GM12878 (cell line): ENCODE results near the gene NTM. TPM values are rescaled to one million over a fixed set of nuclear protein-coding genes. Genes with fewer than 3 reads are reported as not detected.

Source experiments
- ATAC-seq: fragments of 200-7000 bp; cut with Tn5 transposase; 3 replicates; pipeline ENCODE4 v1.9.1; 2020; ENCODE audit warnings: mild to moderate bottlenecking, moderate library complexity
- BruUV-seq: library from RNA; stranded (reverse); fragments of 400-500 nt; replicated peaks from 2 replicates; lab custom pipeline; 2021; lab: Mats Ljungman, UMichigan
- CTCF ChIA-PET: fragments of 300-600 bp; sonication (Branson Sonifier 250); formaldehyde crosslinking; extraction: SDS; loops from one replicate; lab custom pipeline; 2021; ENCODE audit warnings: inconsistent platforms; lab: Yijun Ruan, JAX
- POLR2A ChIA-PET: fragments of 350-600 bp; formaldehyde crosslinking; extraction: SDS; loops from one replicate; lab custom pipeline; 2021; ENCODE audit warnings: inconsistent platforms; lab: Charles Lee
- RAD21 ChIA-PET: fragments of 300-600 bp; sonication (Branson Sonifier 250); formaldehyde crosslinking; loops from one replicate; lab custom pipeline; 2023; ENCODE audit warnings: antibody characterized with exemption; ENCODE audit not compliant: unreplicated experiment; lab: Charles Lee
- SMC1A ChIA-PET: fragments of 300-600 bp; sonication (Branson Sonifier 250); formaldehyde crosslinking; loops from one replicate; lab custom pipeline; 2023; ENCODE audit not compliant: unreplicated experiment, uncharacterized antibody; lab: Charles Lee
- DNase-seq: peaks from one replicate; pipeline ENCODE4 v3.0.0-alpha.2; 2011; ENCODE audit warnings: low read depth, low spot score
- FAIRE-seq: peaks from 3 replicates; lab custom pipeline; 2011; peaks lifted over from hg19 to GRCh38; lab: Jason Lieb, UNC
- H2AFZ ChIP-seq: 2 replicates; pipeline ENCODE4 v1.6.0; 2011; ENCODE audit warnings: low read depth, low read length, control low read depth; ENCODE audit not compliant: control insufficient read depth
- H3K27ac ChIP-seq: 2 replicates; pipeline ENCODE4 v1.5.1; 2011; ENCODE audit warnings: control low read depth; ENCODE audit not compliant: control insufficient read depth, insufficient read depth
- H3K27me3 ChIP-seq, 2 experiments: replicated peaks in 1 of 2; 2 replicates each; pipeline versions ENCODE4 v1.6.0 to v1.6.1; 2011; ENCODE audit warnings: low read length in 1 of 2; ENCODE audit not compliant: control insufficient read depth in 2 of 2, insufficient read depth in 2 of 2
- H3K36me3 ChIP-seq, 2 experiments: 2 replicates each; pipeline ENCODE4 v1.5.1; 2011; ENCODE audit warnings: low read length in 1 of 2; ENCODE audit not compliant: control insufficient read depth in 2 of 2, insufficient read depth in 2 of 2
- H3K4me1 ChIP-seq: 2 replicates; pipeline ENCODE4 v1.6.1; 2011; ENCODE audit warnings: mild to moderate bottlenecking, low read length, moderate library complexity, mixed read lengths; ENCODE audit not compliant: control insufficient read depth, insufficient read depth
- H3K4me2 ChIP-seq: 2 replicates; pipeline ENCODE4 v1.6.0; 2011; ENCODE audit warnings: control low read depth; ENCODE audit not compliant: control insufficient read depth, insufficient read depth
- H3K4me3 ChIP-seq: fragments of 200-600 bp; sonication (generic); 2 replicates; pipeline ENCODE4 v1.5.1; 2016
- H3K79me2 ChIP-seq: 2 replicates; pipeline ENCODE4 v1.6.0; 2011; ENCODE audit warnings: low read length; ENCODE audit not compliant: control insufficient read depth, insufficient read depth
- H3K9ac ChIP-seq: 2 replicates; pipeline ENCODE4 v1.8.0; 2011; ENCODE audit warnings: low read length, control low read depth, mixed read lengths; ENCODE audit not compliant: control insufficient read depth, insufficient read depth
- H3K9me3 ChIP-seq: replicated peaks from 3 replicates; pipeline ENCODE4 v1.5.1; 2011; ENCODE audit warnings: mild to moderate bottlenecking, low read length; ENCODE audit not compliant: control insufficient read depth, insufficient read depth
- H4K20me1 ChIP-seq: 2 replicates; pipeline ENCODE4 v1.6.0; 2011; ENCODE audit not compliant: control insufficient read depth, insufficient read depth
- BHLHE40 ChIP-seq, 2 experiments: fragments of 450-650 bp in 1 of 2; IDR thresholded peaks; 2 replicates each; pipeline ENCODE4 v1.6.1; 2011 to 2017; ENCODE audit warnings: low read depth in 2 of 2, borderline replicate concordance in 1 of 2, improper control_type of control experiment in 1 of 2, low read length in 1 of 2, mild to moderate bottlenecking in 1 of 2
- BRCA1 ChIP-seq: IDR thresholded peaks from 2 replicates; pipeline ENCODE4 v1.6.1; 2011; ENCODE audit warnings: low read depth, low read length, improper control_type of control experiment
- EGR1 ChIP-seq, 2 experiments: IDR thresholded peaks; 1 replicate in 1 of 2; 2 replicates in 1 of 2; pipeline ENCODE4 v1.6.1; 2011 to 2012; ENCODE audit warnings: low read depth in 2 of 2, low read length in 2 of 2, borderline replicate concordance in 1 of 2, mild to moderate bottlenecking in 1 of 2, moderate library complexity in 1 of 2
- MYB ChIP-seq: fragments of 150-350 bp; IDR thresholded peaks from 2 replicates; pipeline ENCODE4 v1.6.1; 2014; ENCODE audit warnings: mild to moderate bottlenecking, low read depth, low read length, borderline replicate concordance
- NR2C1 ChIP-seq: fragments of 450-650 bp; IDR thresholded peaks from 2 replicates; pipeline ENCODE4 v1.6.1; 2017; ENCODE audit warnings: antibody characterized with exemption, mild to moderate bottlenecking, moderate library complexity
- RBBP5 ChIP-seq: fragments of 200-600 bp; sonication (generic); conservative IDR thresholded peaks from 2 replicates; pipeline ENCODE4 v1.6.1; 2016
- SIN3A ChIP-seq: IDR thresholded peaks from 2 replicates; pipeline ENCODE4 v1.6.1; 2012; ENCODE audit warnings: low read depth, low read length, improper control_type of control experiment
- SMAD5 ChIP-seq: IDR thresholded peaks from 2 replicates; pipeline ENCODE4 v1.6.1; 2016; ENCODE audit warnings: antibody characterized with exemption, low read depth
- WGBS: methylation state at CpG from one replicate; pipeline ENCODE4 v1.1.6; 2016; ENCODE audit warnings: low lambda C conversion rate; ENCODE audit not compliant: insufficient replicate concordance, insufficient coverage; ENCODE audit errors: missing lambda C conversion rate; 5-methylcytosine and 5-hydroxymethylcytosine counted together
- in situ Hi-C: fragments of 300-500 bp; cut with MboI; formaldehyde crosslinking; loops from 9 replicates; pipeline ENCODE4 v1.14.3; 2018; ENCODE audit warnings: mixed read lengths
- intact Hi-C: fragments of 100-400 bp; cut with micrococcal nuclease; formaldehyde crosslinking; loops from one replicate; pipeline ENCODE4 v1.14.2; 2022; ENCODE audit not compliant: unreplicated experiment
- polyA plus RNA-seq, 11 experiments: library from polyadenylated mRNA; depleted of rRNA in 4 of 11; unstranded in 6 of 11; stranded (reverse) in 5 of 11; fragments of >200 nt; fragmentation: Nextera tagmentation in 4 of 11; fragmentation: Illumina TruSeq in 1 of 11; extraction: Ambion mirVana in 4 of 11; extraction: Trizol in 1 of 11; gene quantifications; 1 replicate in 1 of 11; 2 replicates in 10 of 11; pipeline versions ENCODE4 v1.2.1 to v1.2.3, GENCODE V29; 2011 to 2016; ENCODE audit warnings: inconsistent platforms in 2 of 11, missing spikeins in 2 of 11, low read depth in 1 of 11
- total RNA-seq, 4 experiments: library from RNA; depleted of rRNA in 3 of 4; stranded (reverse); fragments of >200 nt in 3 of 4; fragmentation: Illumina TruSeq in 1 of 4; extraction: Trizol in 1 of 4; gene quantifications; 2 replicates each; pipeline versions ENCODE4 v1.2.1 to v1.2.3, GENCODE V29; 2013 to 2021
- TF ChIP-seq, protein P1 (sequence below): fragments of 450-650 bp; IDR thresholded peaks from 2 replicates; pipeline ENCODE4 v1.6.1; 2017; ENCODE audit warnings: borderline replicate concordance
- TF ChIP-seq, protein P2 (sequence below): fragments of 450-650 bp; formaldehyde crosslinking; IDR thresholded peaks from 2 replicates; pipeline ENCODE4 v1.4.0; 2022; ENCODE audit warnings: mild to moderate bottlenecking, moderate library complexity

NTM gene
- total and polyA plus RNA-seq, 10 of the 15 experiments (the other 5 are each of a cell fraction or from before 2014, with no cell fraction given) = not detected

DNA sequence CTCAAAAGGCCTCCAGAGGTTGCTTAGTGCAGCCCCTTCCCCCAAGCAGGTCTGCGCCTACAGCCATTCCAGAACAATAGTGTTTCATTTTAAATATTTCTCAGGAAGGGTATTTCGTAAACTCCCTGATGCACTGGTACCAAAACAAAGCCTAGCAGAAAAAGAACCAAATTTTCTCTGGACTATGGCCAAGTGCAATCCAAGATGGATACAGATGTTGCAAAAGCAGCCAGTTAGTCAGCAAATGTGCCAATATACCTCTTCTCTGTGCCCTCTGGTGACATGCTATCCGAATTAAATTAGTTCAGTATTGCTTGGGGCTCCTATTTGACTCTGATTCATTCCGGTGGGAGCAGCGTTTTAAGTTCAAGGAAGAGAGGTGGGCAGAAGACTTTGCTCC, 247.8 kb downstream of the NTM start:
- in situ Hi-C loops = no loop called here

More for the DNA sequence above, 247.8 kb downstream of the NTM start:
- WGBS = 0% methylated on average over 5 of the region's 5 CpGs
- Histone ChIP-seq H3K27ac (no peak overlapping the region), H3K4me1 (no peaks in the 10 kb centered on the region)
- FAIRE-seq = no peak
- TF ChIP-seq NR2C1 = no peak
- TF ChIP-seq, protein P1, sequence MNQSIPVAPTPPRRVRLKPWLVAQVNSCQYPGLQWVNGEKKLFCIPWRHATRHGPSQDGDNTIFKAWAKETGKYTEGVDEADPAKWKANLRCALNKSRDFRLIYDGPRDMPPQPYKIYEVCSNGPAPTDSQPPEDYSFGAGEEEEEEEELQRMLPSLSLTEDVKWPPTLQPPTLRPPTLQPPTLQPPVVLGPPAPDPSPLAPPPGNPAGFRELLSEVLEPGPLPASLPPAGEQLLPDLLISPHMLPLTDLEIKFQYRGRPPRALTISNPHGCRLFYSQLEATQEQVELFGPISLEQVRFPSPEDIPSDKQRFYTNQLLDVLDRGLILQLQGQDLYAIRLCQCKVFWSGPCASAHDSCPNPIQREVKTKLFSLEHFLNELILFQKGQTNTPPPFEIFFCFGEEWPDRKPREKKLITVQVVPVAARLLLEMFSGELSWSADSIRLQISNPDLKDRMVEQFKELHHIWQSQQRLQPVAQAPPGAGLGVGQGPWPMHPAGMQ = no peak
- no peak for TF ChIP-seq SIN3A
- no peak for TF ChIP-seq BRCA1
- no peak for TF ChIP-seq EGR1 (IDR thresholded peaks at IDR 0.05; ENCODE audit: borderline replicate concordance in 1 of 2, low read depth in 2 of 2, low read length in 2 of 2)
- no peak for TF ChIP-seq BHLHE40 (IDR thresholded peaks at IDR 0.05; ENCODE audit: borderline replicate concordance in 1 of 2, low read depth in 2 of 2, low read length in 1 of 2)
- TF ChIP-seq MYB = no peak
- TF ChIP-seq, protein P2, sequence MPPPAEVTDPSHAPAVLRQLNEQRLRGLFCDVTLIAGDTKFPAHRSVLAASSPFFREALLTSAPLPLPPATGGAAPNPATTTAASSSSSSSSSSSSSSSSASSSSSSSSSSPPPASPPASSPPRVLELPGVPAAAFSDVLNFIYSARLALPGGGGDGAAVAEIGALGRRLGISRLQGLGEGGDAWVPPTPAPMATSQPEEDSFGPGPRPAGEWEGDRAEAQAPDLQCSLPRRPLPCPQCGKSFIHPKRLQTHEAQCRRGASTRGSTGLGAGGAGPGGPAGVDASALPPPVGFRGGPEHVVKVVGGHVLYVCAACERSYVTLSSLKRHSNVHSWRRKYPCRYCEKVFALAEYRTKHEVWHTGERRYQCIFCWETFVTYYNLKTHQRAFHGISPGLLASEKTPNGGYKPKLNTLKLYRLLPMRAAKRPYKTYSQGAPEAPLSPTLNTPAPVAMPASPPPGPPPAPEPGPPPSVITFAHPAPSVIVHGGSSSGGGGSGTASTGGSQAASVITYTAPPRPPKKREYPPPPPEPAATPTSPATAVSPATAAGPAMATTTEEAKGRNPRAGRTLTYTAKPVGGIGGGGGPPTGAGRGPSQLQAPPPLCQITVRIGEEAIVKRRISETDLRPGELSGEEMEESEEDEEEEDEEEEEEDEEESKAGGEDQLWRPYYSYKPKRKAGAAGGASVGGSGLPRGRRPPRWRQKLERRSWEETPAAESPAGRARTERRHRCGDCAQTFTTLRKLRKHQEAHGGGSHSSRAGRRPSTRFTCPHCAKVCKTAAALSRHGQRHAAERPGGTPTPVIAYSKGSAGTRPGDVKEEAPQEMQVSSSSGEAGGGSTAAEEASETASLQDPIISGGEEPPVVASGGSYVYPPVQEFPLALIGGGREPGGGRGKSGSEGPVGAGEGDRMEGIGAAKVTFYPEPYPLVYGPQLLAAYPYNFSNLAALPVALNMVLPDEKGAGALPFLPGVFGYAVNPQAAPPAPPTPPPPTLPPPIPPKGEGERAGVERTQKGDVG (CRISPR knock-in tag) = no peak
- TF ChIP-seq SMAD5 = no peak
- no peak for TF ChIP-seq RBBP5
- TF ChIP-seq, all 136 proteins: peak for 0
- H3K36me3 ChIP-seq = no peaks in the 10 kb centered on the region
- ChIA-PET POLR2A (no interaction called here), RAD21 (no interaction called here), SMC1A (no interaction called here), CTCF (no interaction called here)
- H3K9me3 ChIP-seq = no peaks in the 10 kb centered on the region
- H3K27me3 ChIP-seq = peaks cover 2 to 3% of the 10 kb centered on the region in 2 experiments; a peak in 3 of 4 replicates
- H3K79me2 ChIP-seq = no peaks in the 10 kb centered on the region
- no TSS peak for BruUV-seq
- no peak overlapping the region for H3K4me2 ChIP-seq
- no peak overlapping the region for H3K4me3 ChIP-seq
- no peaks in the 10 kb centered on the region for H4K20me1 ChIP-seq
- intact Hi-C loops = no loop called here
- ATAC-seq (no peak), DNase-seq (no peak)
- H3K9ac ChIP-seq = no peak overlapping the region
- no peak overlapping the region for H2AFZ ChIP-seq
